Measurements from ENCODE around the gene PABPC3.

GRCh38 chr13:25136880-25137787 lies 41.2 kb downstream of the PABPC3 start:
- TF ChIP-seq POLR2A (IDR thresholded peaks at IDR 0.05; ENCODE audit: low read length) (no peak), GATA1 (IDR thresholded peaks at IDR 0.05; ENCODE audit: low read depth, low read length) (no peak)
